ENCODE results near the gene EPB41L4A. TPM values are rescaled to one million over a fixed set of nuclear protein-coding genes. Genes with fewer than 3 reads are reported as not detected.
A peak's percentile ranks its signal among the peaks of the same experiment; 100 is the strongest.

EPB41L4A gene
- total and polyA plus RNA-seq, 2 experiments from 2014 or later: 9.5 to 12.9 TPM

GRCh38 chr5:112189391-112189790 is 229.7 kb downstream of the EPB41L4A start:
- Histone ChIP-seq H4K20me1 (ENCODE audit: insufficient read depth, poor library complexity, severe bottlenecking) (no peaks in the 10 kb centered on the region), H3K79me2 (no peaks in the 10 kb centered on the region), H3K36me3 (replicated peaks; ENCODE audit: insufficient read depth, low read depth) (no peaks in the 10 kb centered on the region), H3K4me3 (no peak overlapping the region), H3K4me2 (no peak overlapping the region), H3K27me3 (no peaks in the 10 kb centered on the region), H3K27ac (no peak overlapping the region), H3K9me3 (ENCODE audit: low read depth) (no peaks in the 10 kb centered on the region), H2AFZ (no peak overlapping the region), H3K4me1 (ENCODE audit: insufficient read depth) (no peaks in the 10 kb centered on the region), H3K9me2 (replicated peaks; ENCODE audit: insufficient read depth) (no peaks in the 10 kb centered on the region)
- WGBS (ENCODE audit: low lambda C conversion rate, missing lambda C conversion rate): 75% methylated on average over 4 of the region's 4 CpGs
- DNase-seq (ENCODE audit: low spot score): no peak
- TF ChIP-seq CTCF (IDR thresholded peaks at IDR 0.05; ENCODE audit: poor library complexity): no peak
- TF ChIP-seq EZH2phosphoT487 (IDR thresholded peaks at IDR 0.05; ENCODE audit: low read depth, severe bottlenecking, unreplicated experiment): no peak

- Histone ChIP-seq H3K4me1 (ENCODE audit: insufficient read depth) (no peaks in the 10 kb centered on the region), H3K27ac (no peak overlapping the region), H3K4me2 (no peak overlapping the region), H3K36me3 (replicated peaks; ENCODE audit: insufficient read depth, low read depth) (no peaks in the 10 kb centered on the region), H3K79me2 (no peaks in the 10 kb centered on the region), H4K20me1 (ENCODE audit: insufficient read depth, poor library complexity, severe bottlenecking) (no peaks in the 10 kb centered on the region), H3K9me2 (replicated peaks; ENCODE audit: insufficient read depth) (no peaks in the 10 kb centered on the region), H3K4me3 (no peak overlapping the region), H3K27me3 (no peaks in the 10 kb centered on the region), H2AFZ (no peak overlapping the region), H3K9me3 (ENCODE audit: low read depth) (no peaks in the 10 kb centered on the region)
- peak; percentile 68 for DNase-seq (ENCODE audit: low spot score)
- no peak for TF ChIP-seq EZH2 (IDR thresholded peaks at IDR 0.05; ENCODE audit: borderline replicate concordance)
- peak; percentile 62 for TF ChIP-seq CTCF (IDR thresholded peaks at IDR 0.05; ENCODE audit: poor library complexity)
- TF ChIP-seq EZH2phosphoT487 (IDR thresholded peaks at IDR 0.05; ENCODE audit: low read depth, severe bottlenecking, unreplicated experiment): no peak
- WGBS (ENCODE audit: low lambda C conversion rate, missing lambda C conversion rate): 69% methylated on average over 4 of the region's 4 CpGs
These were observed 232.6 kb downstream of the EPB41L4A start for GRCh38 chr5:112186401-112186990.

- H3K4me2 ChIP-seq: no peak overlapping the region
- 93% methylated on average over 8 of the region's 8 CpGs for WGBS (ENCODE audit: low lambda C conversion rate, missing lambda C conversion rate)
These were observed 235.2 kb downstream of the EPB41L4A start for GRCh38 chr5:112183874-112184273.

More at GRCh38 chr5:112183874-112184273, 235.2 kb downstream of the EPB41L4A start:
- H3K9me2 ChIP-seq (replicated peaks; ENCODE audit: insufficient read depth): no peaks in the 10 kb centered on the region
- no peak overlapping the region for H3K4me3 ChIP-seq
- TF ChIP-seq EZH2 (IDR thresholded peaks at IDR 0.05; ENCODE audit: borderline replicate concordance) (no peak), EZH2phosphoT487 (IDR thresholded peaks at IDR 0.05; ENCODE audit: low read depth, severe bottlenecking, unreplicated experiment) (no peak), CTCF (IDR thresholded peaks at IDR 0.05; ENCODE audit: poor library complexity) (no peak)
- no peaks in the 10 kb centered on the region for H3K9me3 ChIP-seq (ENCODE audit: low read depth)
- no peaks in the 10 kb centered on the region for H3K79me2 ChIP-seq
- no peaks in the 10 kb centered on the region for H3K4me1 ChIP-seq (ENCODE audit: insufficient read depth)
- no peaks in the 10 kb centered on the region for H3K27me3 ChIP-seq
- no peaks in the 10 kb centered on the region for H4K20me1 ChIP-seq (ENCODE audit: insufficient read depth, poor library complexity, severe bottlenecking)
- H2AFZ ChIP-seq: no peak overlapping the region
- H3K27ac ChIP-seq: no peak overlapping the region
- H3K36me3 ChIP-seq (replicated peaks; ENCODE audit: insufficient read depth, low read depth): no peaks in the 10 kb centered on the region
- DNase-seq (ENCODE audit: low spot score): no peak
